Adipocyte (in vitro differentiated cells): Measurements from ENCODE around the gene RNLS.

Source experiments
- DNase-seq: peaks from one replicate; pipeline ENCODE4 v3.0.0-alpha.2; 2015; ENCODE audit warnings: low read depth
- H3K27me3 ChIP-seq: replicated peaks from 2 replicates; pipeline ENCODE4 v1.7.0; 2013; ENCODE audit warnings: mild to moderate bottlenecking, low read length, moderate library complexity; ENCODE audit not compliant: control insufficient read depth, insufficient read depth
- H3K36me3 ChIP-seq: 2 replicates; pipeline ENCODE4 v1.7.0; 2013; ENCODE audit warnings: low read length, mild to moderate bottlenecking, moderate library complexity; ENCODE audit not compliant: control insufficient read depth, insufficient read depth, severe bottlenecking
- H3K4me1 ChIP-seq: 2 replicates; pipeline ENCODE4 v1.7.0; 2013; ENCODE audit warnings: mild to moderate bottlenecking, low read length, moderate library complexity; ENCODE audit not compliant: control insufficient read depth, insufficient read depth
- H3K4me3 ChIP-seq: 2 replicates; pipeline ENCODE4 v1.7.0; 2013; ENCODE audit warnings: mild to moderate bottlenecking, low read length, moderate library complexity
- H3K9ac ChIP-seq: 2 replicates; pipeline ENCODE4 v1.7.0; 2013; ENCODE audit warnings: mild to moderate bottlenecking, low read length, moderate library complexity
- H3K9me3 ChIP-seq: 2 replicates; pipeline ENCODE4 v1.7.0; 2013; ENCODE audit warnings: mild to moderate bottlenecking, low read length, moderate library complexity; ENCODE audit not compliant: control insufficient read depth

The RNLS gene

DNA sequence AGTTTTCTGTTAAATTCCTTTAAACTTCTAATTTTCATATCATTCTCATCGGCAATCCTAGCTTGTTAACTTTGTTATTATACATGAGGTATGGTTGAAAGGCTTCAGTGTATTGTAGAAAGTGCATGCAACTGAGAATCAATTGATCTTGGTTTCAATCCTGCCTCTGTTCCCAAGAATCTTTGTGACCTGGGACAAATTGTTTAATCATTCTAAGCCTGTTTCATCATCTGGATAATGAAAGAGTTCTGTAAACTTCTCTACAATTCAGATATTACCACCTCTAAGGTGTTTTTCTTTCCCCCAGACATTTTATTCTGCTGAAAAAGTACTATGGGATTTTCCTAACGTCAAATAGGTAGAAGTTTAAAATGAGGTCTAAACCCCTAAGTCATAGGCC lies 179.0 kb downstream of the RNLS start:
- Histone ChIP-seq H3K9ac (no peak overlapping the region), H3K9me3 (peaks cover 8% of the 10 kb centered on the region), H3K4me1 (peaks cover 8% of the 10 kb centered on the region), H3K4me3 (no peak overlapping the region), H3K27me3 (no peaks in the 10 kb centered on the region), H3K36me3 (no peaks in the 10 kb centered on the region)
- no peak for DNase-seq

DNA sequence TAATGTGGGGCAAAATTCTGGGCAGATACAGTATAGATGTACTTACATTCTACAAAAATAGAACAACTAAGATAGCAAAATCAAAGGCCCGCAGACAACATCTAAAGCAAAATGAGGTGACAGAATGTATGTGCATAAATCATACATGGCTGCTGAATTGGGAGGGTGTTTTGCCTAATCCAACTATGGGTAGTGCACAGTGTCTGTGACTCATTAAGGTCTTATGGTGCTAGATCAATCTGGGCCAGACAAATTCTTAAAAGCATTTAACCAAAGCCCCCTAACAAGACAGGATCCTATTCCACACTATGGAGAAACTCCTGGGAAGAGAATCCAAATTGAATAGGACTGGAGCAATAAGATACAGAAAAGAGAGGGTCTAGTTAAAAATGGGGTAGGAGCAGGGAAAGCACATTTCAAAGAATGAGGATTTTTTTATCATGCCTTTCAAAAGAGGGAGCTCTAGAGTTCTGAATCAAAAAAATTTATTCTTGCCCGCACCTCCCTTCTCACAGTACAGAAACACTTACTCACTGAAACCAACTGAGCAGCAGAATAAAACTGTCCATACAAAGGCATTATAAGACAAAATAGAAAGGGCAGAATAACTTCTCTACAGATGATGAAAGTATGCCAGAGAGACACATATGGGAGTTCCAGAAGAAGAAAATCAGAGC lies 181.3 kb downstream of the RNLS start:
- peaks cover 19% of the 10 kb centered on the region for H3K9me3 ChIP-seq
- H3K27me3 ChIP-seq: no peaks in the 10 kb centered on the region
- peak; percentile 56 for DNase-seq
- no peaks in the 10 kb centered on the region for H3K36me3 ChIP-seq
- no peak overlapping the region for H3K9ac ChIP-seq
- H3K4me3 ChIP-seq: no peak overlapping the region
- no peaks in the 10 kb centered on the region for H3K4me1 ChIP-seq

DNA sequence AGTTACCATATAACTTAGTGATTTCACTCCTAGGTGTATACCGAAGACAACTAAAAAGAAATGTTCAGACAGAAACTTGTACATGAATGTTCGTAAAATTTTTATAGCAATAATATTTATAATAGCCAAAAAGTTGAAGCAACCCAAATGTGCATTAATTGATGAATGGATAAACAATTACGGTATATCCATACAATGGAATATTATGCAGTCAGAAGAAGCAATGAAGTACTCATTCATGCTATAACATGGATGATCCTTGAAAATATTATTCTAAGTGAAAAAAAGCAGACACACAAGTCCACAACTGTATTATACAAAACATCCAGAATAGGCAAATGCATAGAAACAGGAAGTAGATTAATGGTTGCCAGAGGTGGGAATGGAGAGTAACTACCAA lies 183.9 kb downstream of the RNLS start:
- no peak overlapping the region for H3K4me3 ChIP-seq
- H3K4me1 ChIP-seq: no peaks in the 10 kb centered on the region
- DNase-seq: no peak
- H3K36me3 ChIP-seq: no peaks in the 10 kb centered on the region
- no peak overlapping the region for H3K9ac ChIP-seq
- no peaks in the 10 kb centered on the region for H3K27me3 ChIP-seq
- H3K9me3 ChIP-seq: peaks cover 35% of the 10 kb centered on the region

DNA sequence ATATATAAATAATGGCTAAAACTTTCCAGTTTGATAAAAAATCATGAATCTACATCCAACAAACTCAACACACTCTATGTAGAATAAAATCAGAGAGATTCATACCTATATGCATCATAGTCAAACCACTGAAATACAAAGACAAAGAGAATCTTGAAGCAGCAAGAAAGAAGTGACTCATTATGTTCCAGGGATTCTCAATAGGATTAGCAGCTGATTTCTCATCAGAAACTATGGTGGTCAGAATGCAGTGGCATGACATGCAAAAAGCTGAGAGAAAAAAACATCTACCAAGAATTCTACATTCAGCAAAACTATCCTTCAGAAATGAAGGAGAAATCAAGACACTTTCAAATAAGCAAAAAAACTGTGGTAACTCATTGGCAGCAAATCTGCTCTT lies 187.4 kb downstream of the RNLS start:
- Histone ChIP-seq H3K36me3 (no peaks in the 10 kb centered on the region), H3K4me1 (peaks cover 3% of the 10 kb centered on the region), H3K9ac (no peak overlapping the region), H3K9me3 (peaks cover 35% of the 10 kb centered on the region), H3K27me3 (no peaks in the 10 kb centered on the region), H3K4me3 (no peak overlapping the region)
- DNase-seq: no peak

DNA sequence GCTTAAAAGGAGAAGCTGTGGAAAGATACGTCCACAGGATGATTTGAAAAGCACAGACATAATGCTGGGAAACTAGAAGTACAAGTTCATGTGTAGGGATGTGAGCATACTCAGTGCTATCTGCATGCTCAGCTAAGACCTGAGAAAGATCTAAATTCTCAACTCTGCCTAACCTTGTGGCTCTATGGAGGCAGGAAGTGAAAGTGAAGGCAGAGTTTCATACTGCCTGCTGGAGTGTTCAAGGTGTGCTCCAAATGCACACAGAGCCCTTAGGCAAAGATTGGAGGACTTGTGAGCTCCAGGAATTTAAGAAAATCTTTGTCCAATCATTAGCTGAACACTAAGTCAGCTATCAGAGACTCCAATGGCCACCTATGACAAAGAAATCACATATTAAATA lies 190.9 kb downstream of the RNLS start:
- H3K36me3 ChIP-seq: no peaks in the 10 kb centered on the region
- peaks cover 20% of the 10 kb centered on the region for H3K9me3 ChIP-seq
- H3K4me3 ChIP-seq: no peak overlapping the region
- H3K4me1 ChIP-seq: peaks cover 25% of the 10 kb centered on the region
- H3K27me3 ChIP-seq: no peaks in the 10 kb centered on the region
- H3K9ac ChIP-seq: no peak overlapping the region
- no peak for DNase-seq

DNA sequence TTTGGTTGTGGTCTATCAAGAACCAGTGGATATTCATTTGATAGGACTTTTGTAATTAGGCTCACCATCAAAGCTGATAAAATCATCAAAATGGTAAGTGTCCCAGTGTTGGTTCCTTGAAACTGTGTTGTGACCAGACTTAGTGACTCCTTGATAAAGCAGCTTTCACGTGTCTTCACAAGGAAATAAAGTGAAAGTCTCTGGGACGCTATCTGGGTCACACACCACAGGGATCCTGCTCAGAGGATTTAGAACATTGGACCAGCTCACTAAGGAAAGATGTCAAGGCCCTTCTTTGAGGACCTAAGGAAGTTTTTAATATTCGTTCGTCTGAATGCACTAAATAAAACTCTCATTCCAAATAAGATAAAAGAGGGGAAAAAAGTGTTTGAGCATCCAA lies 193.1 kb downstream of the RNLS start:
- H3K4me3 ChIP-seq: no peak overlapping the region
- H3K9me3 ChIP-seq: no peaks in the 10 kb centered on the region
- H3K4me1 ChIP-seq: peaks cover 41% of the 10 kb centered on the region
- DNase-seq: no peak
- peak overlapping the region; percentile 45 for H3K9ac ChIP-seq
- no peaks in the 10 kb centered on the region for H3K27me3 ChIP-seq
- no peaks in the 10 kb centered on the region for H3K36me3 ChIP-seq

DNA sequence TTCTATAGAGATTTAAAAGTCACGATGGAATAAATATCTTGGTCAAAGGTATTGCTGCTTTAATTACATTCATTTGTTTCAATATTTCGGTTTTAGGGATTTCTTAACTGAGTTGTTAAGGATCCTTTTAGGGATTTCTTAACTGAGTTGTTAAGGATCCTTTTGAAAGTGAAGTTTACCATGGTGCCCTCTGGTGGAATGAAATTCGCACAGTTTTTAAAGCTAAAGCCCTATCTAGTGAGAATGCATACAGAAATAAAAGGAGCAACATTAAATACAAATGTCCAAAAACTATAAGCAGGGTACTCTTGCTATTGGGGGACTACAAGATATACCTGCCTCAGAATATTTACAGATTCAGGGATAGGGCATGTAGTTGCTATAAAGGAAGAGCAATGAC lies 193.7 kb downstream of the RNLS start:
- no peaks in the 10 kb centered on the region for H3K27me3 ChIP-seq
- no peaks in the 10 kb centered on the region for H3K9me3 ChIP-seq
- H3K4me3 ChIP-seq: no peak overlapping the region
- H3K4me1 ChIP-seq: peaks cover 41% of the 10 kb centered on the region
- H3K36me3 ChIP-seq: no peaks in the 10 kb centered on the region
- peak; percentile 87 for DNase-seq
- H3K9ac ChIP-seq: peak overlapping the region; percentile 45

DNA sequence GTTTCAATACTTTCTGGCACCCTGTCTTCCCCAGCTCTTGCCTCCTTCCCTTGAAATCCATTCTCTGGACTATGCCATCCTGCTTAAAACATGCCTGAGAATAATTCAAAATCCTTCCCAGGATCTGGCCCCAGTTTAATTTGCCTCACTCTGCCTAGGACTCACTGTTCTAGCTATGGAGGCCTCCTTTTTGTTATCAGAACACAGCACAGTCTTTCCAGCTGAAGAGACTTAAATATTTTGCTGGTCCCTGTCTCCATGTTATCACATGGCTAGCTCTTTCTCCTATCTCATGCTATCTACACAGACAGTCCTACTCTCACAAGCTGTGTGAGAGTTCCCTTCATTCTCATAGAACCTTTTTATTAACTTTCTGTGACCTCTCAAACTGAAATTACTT lies 194.8 kb downstream of the RNLS start:
- H3K27me3 ChIP-seq: no peaks in the 10 kb centered on the region
- no peak for DNase-seq
- H3K9ac ChIP-seq: no peak overlapping the region
- no peak overlapping the region for H3K4me3 ChIP-seq
- H3K36me3 ChIP-seq: no peaks in the 10 kb centered on the region
- H3K9me3 ChIP-seq: no peaks in the 10 kb centered on the region
- peaks cover 41% of the 10 kb centered on the region for H3K4me1 ChIP-seq

DNA sequence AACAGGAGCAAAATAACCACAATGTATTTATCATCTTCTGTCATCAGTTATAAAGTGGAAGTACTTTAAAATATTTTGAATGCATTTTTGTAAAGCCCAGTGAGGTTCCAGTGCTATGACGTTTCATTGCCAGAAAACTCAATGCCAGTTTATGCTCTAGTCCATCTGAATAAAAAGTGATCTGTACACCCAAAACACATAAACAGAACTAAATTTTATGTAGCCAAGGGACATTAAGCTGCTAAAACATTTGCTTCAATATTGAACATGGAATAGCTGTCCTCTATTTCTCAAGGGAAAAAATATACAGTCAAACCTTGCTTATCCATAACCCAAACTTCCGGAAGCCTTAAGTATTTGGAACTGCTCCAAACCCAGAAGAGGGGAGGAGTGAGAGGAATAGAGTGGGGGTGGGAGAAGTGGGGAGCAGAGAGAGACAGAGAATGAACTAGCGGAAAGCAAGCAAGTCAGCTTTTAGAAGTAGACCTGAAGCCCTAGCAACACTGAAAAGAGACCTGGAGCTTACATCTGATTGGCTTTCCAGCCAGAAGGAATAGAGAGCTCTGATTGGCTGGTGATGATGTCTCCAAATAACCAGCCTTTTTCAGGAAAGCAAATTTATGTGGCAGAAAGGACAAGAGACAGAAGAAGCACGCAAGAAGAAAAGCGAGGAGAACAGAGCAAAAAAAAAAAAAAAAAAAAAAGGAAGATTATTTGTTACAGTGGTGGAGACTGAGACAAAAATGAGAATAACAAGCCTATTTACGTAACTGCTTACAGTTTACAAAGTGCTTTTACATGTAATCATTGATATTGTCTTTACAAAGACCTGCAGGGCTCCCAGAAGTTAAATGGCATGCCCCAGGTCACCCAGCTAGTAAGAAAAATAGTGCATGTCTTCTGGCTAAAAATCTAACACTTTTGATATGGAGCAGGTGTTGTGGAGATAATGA lies 196.0 kb downstream of the RNLS start:
- no peaks in the 10 kb centered on the region for H3K36me3 ChIP-seq
- peak overlapping the region; percentile 30 for H3K4me3 ChIP-seq
- H3K9ac ChIP-seq: peak overlapping the region; percentile 9
- H3K4me1 ChIP-seq: peaks cover 38% of the 10 kb centered on the region
- peak; percentile 89 for DNase-seq
- H3K9me3 ChIP-seq: no peaks in the 10 kb centered on the region
- no peaks in the 10 kb centered on the region for H3K27me3 ChIP-seq

DNA sequence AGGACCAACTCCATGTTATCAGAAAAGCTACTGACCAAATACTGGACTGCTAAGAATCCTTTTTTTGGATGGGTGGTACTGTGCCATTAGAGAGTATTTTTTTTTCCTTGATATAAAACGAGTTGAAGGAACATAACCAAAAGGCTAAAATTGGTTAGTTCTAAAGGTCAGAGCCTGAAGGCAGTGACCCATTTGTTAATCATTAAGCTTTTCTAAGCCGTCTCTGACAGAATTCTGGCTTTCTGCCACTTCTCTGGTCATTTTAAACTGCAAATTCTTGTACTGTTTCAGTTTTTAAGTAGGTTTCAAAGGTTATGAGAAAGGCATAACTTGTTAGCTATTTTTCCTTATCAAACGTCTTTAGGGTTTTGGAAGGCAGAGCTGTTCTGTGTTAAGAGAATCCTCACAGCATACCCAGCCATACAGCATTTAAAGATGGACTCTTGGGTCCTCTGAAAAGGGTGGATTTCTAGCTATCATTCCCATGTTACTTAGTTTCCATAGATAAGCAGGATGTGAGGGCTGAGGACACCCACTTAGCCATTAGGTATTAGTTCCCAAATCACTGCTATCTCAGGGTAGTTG lies 196.8 kb downstream of the RNLS start:
- peak; percentile 40 for DNase-seq
- Histone ChIP-seq H3K4me3 (peak overlapping the region; percentile 30), H3K36me3 (no peaks in the 10 kb centered on the region), H3K4me1 (peaks cover 38% of the 10 kb centered on the region), H3K27me3 (no peaks in the 10 kb centered on the region), H3K9me3 (no peaks in the 10 kb centered on the region), H3K9ac (peak overlapping the region; percentile 9)

DNA sequence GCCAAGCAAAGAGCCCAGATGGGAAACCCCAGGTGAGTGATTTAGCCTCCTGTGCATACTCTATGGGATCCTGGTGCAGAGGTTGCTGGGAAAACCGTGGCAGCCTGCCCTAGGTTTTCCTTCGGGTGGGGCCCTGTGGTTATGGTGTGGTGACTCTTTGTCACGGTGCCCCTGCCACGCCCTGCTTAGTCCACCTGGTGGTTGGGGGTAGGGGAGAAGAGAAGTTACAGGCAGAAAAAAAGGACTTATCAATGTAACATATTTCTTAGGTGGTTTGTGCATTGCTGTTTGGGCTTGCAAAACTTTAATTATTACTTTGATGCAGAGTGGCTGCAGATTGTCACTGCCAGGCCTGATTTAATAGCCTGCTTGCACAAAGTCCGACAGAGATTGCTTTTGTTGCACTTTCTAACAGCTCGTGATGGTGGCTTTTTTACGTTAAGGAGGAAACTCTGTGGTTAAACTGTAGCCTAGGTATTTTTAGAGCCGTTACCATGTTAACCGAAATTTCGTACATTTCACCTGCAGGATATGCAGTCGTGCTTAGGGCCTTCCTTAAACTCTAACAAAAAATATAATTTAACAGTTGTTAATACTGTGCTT lies 197.4 kb downstream of the RNLS start:
- Histone ChIP-seq H3K9ac (no peak overlapping the region), H3K4me3 (no peak overlapping the region), H3K27me3 (no peaks in the 10 kb centered on the region), H3K36me3 (no peaks in the 10 kb centered on the region), H3K9me3 (no peaks in the 10 kb centered on the region), H3K4me1 (peaks cover 38% of the 10 kb centered on the region)
- DNase-seq: no peak
